HG02588 (cell line): ENCODE results near the gene PTF1A.
"Not testable (repeated sequence)": the region's sequence is repeated elsewhere in the genome, so short reads cannot be mapped to it uniquely, and the experiment has no call there.

Experiments used
- ATAC-seq: cut with Tn5 transposase; IDR thresholded peaks from one replicate; pipeline ENCODE4 v1.9.1; 2021; ENCODE audit warnings: mild to moderate bottlenecking, moderate library complexity; ENCODE audit not compliant: unreplicated experiment

The PTF1A gene

GRCh38 chr10:23203369-23204325 is 11.5 kb downstream of the PTF1A start:
- ATAC-seq, result no peak

GRCh38 chr10:23204773-23205172 is 12.7 kb downstream of the PTF1A start:
- no peak for ATAC-seq

- no peak for ATAC-seq
These were observed 14.0 kb downstream of the PTF1A start for GRCh38 chr10:23205972-23206642.

- ATAC-seq, result no peak
These were observed 25.4 kb downstream of the PTF1A start for GRCh38 chr10:23217471-23217870.

- ATAC-seq, result no peak
These were observed 38.5 kb downstream of the PTF1A start for GRCh38 chr10:23230582-23230981.

GRCh38 chr10:23238015-23238414 is 45.9 kb downstream of the PTF1A start:
- ATAC-seq, result no peak

GRCh38 chr10:23241779-23242178 is 49.7 kb downstream of the PTF1A start:
- ATAC-seq, result not testable (repeated sequence)
